Dedifferentiated amniotic fluid mesenchymal stem cell (primary cell): ENCODE data around the gene FHIT.

ENCODE experiments used
- DNase-seq: peaks from one replicate; pipeline ENCODE4 v3.0.0-alpha.2; 2016; ENCODE audit errors: extremely low spot score

Gene FHIT

DNA sequence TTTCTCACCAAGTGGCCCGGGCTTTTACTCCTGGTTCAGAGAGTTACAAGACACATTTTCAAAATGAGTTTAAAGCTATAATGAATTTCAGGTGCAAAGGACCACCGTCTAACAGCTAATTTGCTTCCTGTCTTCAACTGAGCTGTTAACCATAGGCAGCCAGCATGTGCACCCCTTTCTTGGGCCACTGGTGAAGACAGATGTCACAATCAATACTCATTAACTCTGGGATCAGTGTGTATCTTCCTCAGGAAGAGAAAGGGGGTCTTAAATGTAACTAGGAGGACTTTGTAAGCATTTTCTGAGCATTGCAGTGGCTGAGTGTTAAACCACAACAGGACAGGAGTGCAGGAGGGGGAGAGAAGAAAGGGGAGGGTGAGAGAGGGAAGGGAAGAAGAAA, 1450.8 kb downstream of the FHIT start:
- no peak for DNase-seq

DNA sequence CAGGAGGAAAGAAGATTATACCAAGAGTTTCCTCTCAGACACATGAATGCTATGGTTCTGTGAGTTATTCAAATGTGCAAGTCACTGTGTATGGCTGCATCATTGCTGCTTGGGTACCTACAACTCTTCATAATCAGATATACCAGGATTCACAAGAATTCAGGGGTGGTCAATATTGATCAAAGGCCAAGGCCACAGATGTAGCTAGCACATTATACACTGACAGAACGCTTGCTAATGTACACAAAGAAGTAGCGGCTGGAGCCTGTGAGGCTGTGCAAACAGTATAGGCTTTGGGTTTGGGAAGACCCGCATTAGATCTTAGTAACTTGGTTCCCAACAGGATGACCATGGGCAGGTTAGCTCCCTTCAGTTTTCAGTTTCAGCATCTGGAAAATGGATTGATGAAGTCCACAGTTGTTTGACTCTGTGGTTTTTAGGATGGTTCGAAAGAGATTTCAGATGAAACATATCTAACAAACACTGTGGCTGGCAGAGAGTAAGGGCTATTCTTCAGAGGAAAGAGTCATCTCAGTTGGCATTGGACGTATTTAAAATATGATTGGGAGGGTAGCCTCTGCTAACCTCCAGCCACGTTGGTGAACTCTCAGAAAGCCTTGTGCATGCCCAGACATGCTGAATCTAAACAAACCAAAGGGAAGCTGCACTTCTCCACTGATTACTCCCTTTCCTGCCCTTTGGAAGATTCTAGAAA, 1452.7 kb downstream of the FHIT start:
- no peak for DNase-seq

DNA sequence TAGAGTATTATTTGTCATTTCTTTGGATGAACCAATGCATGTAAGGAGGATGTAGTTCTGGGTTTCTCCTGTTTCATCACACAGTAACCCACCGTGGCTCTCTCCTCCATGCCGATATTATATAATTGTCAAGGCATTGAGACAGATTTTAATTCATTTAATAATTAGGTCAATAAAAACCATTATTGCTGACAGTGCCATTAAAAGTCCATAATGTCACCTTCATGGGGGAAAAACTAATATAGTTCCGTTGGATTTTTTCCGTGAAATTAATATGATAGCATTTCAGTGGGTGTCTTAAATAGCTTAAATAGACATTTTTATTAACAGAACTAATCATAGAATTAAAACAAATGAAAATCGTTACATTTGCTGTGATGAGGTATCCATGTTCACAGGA, 1453.7 kb downstream of the FHIT start:
- no peak for DNase-seq

- DNase-seq, result no peak
Observed at GRCh38 chr3:59796456-59796855, 1454.8 kb downstream of the FHIT start.

DNA sequence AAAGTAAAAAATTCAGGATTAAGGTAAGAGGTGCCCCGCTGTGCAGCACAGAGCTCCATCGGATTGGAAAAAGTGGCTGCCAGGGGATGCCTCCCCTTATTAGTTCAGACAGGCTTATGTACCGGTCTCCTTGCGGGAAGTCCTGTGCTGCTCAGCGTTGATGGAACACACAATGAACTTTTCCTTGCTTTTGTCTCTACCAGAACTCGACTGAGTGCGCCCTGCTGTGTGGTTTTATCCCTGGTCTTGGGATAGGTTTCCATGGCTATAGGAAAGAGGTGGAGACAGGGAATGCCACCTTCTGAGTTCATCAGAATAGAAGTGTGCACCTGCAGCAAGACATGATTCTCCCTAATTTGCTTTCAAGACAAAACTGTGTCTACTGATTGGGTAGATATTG, 1455.5 kb downstream of the FHIT start:
- DNase-seq, result no peak

DNA sequence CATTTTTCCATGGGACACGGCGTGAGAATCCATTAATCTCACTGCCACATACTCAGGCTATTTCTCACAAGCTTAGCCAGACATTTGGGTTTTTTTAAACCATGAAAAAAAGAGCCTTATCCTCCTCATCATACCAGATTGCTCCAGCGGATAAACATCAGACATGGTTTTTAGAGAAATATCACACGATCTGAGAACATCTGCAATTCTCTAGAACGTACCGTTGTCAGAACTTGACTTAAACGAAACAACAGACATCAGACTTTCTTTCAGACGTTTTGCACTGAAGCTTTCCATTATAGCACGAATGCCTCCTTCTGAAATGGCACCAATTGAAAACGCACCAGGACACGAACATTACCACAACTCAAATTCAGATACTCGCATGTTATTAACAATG, 1457.3 kb downstream of the FHIT start:
- DNase-seq, result no peak

DNA sequence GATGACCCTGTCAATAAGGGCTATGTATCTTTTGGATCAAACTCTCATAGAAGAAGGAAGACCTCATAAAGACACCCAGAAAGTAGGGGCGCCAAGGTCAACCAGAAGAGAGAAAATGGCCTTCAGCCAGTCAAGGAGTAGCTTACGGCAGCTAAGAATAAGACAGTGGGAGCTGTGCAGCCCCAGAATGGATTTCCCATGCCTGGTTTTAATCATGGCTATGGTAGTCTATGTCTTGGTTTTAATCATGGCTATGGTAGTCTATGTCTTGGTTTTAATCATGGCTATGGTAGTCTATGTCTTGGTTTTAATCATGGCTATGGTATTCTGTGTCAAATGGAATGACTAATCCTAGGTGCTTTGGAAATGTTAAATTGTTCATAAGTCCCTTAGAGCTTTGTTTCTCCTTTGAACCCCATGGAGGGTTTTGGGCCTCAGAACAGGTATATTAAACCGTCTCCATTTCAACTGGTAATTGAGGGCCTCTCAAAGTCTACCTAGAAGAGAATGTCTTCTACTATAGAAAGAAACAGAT, 1459.4 kb downstream of the FHIT start:
- DNase-seq, result no peak

GRCh38 chr3:59790241-59790640, 1461.0 kb downstream of the FHIT start:
- DNase-seq, result no peak

DNA sequence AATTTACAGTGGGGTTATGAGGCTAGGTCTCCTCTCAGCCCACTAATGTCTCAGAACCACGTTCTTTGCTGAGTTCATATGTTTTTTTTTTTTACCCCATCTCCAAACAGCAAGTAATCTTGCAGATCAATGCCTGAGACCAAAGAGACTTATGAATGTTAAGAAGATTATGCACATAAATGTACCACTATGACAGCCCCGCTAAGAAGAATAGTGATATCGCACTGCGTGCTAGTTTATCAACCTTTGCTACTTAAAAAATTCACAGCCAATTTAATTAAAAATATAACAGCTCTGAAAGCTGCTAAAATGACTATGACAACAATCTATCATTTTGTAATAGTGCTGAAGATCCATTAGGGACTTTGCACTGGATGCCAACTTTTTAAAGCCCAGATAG, 1462.5 kb downstream of the FHIT start:
- DNase-seq, result no peak

DNA sequence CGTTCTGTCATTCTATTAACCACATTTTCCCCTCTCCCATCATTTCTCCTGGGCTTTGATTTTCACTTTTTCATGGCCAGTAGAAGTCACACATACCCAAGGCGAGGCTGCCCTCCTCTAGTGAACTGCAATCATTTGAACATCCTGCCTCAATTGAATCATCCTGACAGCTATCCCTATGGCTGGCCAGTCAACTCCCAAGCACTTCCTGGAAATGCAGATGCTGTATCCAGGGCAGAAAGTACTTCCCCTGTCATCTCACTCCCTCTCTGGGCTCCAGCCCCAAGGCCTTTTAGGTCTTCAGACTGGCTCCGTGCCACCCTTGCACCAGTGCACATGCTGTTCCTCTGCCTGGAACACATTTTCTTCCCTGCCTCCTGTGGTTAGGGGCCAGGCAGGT, 1463.1 kb downstream of the FHIT start:
- DNase-seq, result no peak

- no peak for DNase-seq
Observed at GRCh38 chr3:59786374-59786773, 1464.9 kb downstream of the FHIT start.

DNA sequence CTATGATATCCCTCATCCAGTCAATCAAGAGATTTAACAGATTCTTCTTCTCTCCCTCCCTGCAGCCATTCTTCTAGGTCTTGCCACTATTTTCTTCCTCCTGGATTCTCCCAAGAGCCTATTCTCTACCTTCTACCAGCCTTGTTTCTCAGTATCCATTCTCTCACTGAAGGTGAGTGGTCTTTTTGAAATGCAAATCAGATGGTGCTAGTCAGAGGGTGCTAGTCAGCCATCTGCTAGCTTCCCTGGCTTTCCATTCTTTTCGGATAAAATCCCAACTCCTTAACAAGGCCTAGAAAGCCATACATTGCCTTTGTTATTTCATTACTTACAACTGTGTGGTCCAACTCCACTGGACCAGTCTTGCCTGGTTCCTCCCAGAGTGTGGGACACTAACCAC, 1467.1 kb downstream of the FHIT start:
- no peak for DNase-seq

- no peak for DNase-seq
Observed at GRCh38 chr3:59783468-59783988, 1467.7 kb downstream of the FHIT start.

- DNase-seq, result no peak
Observed at GRCh38 chr3:59782664-59783063, 1468.6 kb downstream of the FHIT start.

DNA sequence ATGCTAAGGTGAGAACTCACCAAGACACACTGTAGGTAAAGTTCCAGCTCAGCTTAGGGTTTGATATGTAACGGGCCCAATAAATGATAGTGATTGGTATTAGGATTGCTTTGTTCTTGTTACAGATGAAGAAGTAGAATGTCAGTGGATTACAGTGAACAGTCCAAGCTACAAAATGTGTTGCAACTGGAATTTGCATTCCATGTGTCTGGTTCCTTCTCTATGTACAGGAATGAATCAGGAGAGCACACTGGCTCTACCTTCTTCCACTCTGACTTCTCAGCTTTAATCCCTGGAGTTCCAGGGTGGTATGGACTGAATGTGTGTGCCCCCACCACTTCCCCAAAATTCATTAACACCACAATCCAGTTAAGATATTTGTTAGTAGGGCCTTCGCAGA, 1471.0 kb downstream of the FHIT start:
- no peak for DNase-seq

- DNase-seq, result no peak
Observed at GRCh38 chr3:59779260-59779659, 1472.0 kb downstream of the FHIT start.

GRCh38 chr3:59777667-59778077, 1473.6 kb downstream of the FHIT start:
- DNase-seq, result no peak

DNA sequence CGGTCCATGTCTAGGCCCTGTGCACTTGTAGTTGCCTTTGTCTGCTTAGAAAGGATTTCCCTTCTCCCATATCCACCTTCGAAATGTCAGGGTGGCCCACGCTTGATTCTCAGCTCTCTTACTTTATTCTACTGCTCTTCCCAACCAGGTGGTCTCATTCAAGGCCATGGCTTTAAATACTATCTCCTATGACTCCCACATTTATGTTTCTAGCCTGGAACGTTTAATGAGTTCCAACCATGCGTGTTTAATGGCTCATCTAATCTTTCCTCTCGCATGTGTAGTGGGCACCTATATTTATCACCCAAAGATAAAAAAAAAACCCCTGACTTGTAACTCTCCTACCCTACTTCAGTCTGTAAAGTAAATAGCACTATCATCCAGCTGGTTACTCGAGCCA, 1474.2 kb downstream of the FHIT start:
- no peak for DNase-seq

- no peak for DNase-seq
Observed at GRCh38 chr3:59775761-59776325, 1475.4 kb downstream of the FHIT start.

- no peak for DNase-seq
Observed at GRCh38 chr3:59775106-59775505, 1476.1 kb downstream of the FHIT start.

DNA sequence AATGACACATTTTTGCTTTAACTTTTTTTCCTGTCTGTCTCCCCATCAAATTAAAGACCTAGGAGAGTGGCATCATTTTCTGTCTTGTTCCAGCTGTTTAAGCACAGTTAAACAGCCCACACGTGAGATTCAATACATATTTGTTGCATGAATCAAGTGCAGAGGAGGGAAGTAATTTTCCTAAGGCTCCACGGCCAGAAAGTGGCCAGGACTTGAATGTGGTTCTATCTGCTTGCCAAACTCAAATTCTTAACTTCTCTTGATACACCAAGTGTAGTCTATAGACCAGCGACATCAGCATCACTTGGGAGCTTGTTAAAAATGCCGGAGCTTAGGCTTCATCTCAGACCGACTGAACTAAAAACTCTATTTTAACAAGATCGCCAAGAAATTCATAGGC, 1476.6 kb downstream of the FHIT start:
- peak; percentile 76 for DNase-seq

DNA sequence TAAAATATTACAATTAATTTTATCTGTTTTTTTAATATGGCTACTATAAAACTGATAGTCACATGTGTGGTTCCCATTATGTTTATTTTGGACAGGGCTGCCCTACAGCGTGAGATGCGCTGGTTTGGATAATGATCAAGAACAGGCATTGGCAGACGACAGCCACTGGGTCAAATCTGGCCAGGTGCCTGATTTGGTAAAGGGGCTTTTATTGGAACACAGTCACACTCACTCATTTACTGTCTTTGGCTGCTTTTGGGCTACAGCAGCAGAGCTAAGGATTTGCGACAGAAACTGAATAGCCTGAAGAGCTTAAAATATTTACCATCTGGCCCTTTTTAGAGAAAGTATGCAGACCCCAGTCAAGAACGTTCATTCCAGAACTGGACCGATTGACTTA, 1477.3 kb downstream of the FHIT start:
- DNase-seq, result no peak
